ENCODE measurements around the gene CXADR. TPM values are rescaled to one million over a fixed set of nuclear protein-coding genes. Genes with fewer than 3 reads are reported as not detected.

Gene CXADR
- total RNA-seq, 1 donor from 2014 or later, result 24.5 TPM

- DNase-seq, result no peak
- Histone ChIP-seq H3K27me3 (ENCODE audit: low read depth) (no peaks in the 10 kb centered on the region), H3K36me3 (no peaks in the 10 kb centered on the region), H3K9me3 (replicated peaks) (no peaks in the 10 kb centered on the region), H3K4me1 (peaks cover 15% of the 10 kb centered on the region), H3K27ac (replicated peaks) (peak overlapping the region; percentile 25), H3K4me3 (no peak overlapping the region)
- no peak for TF ChIP-seq CTCF (IDR thresholded peaks at IDR 0.05; ENCODE audit: borderline replicate concordance)
- intact Hi-C loops (cut with micrococcal nuclease), result no loop called here
These were observed 35.4 kb downstream of the CXADR start for GRCh38 chr21:17548262-17548661.

GRCh38 chr21:17550671-17551308, 37.9 kb downstream of the CXADR start:
- TF ChIP-seq CTCF (IDR thresholded peaks at IDR 0.05; ENCODE audit: borderline replicate concordance), result no peak
- H3K4me3 ChIP-seq, result no peak overlapping the region
- H3K27ac ChIP-seq (replicated peaks), result no peak overlapping the region
- no peaks in the 10 kb centered on the region for H3K36me3 ChIP-seq
- no peaks in the 10 kb centered on the region for H3K9me3 ChIP-seq (replicated peaks)
- peaks cover 31% of the 10 kb centered on the region for H3K4me1 ChIP-seq
- no peak for DNase-seq
- intact Hi-C loops (cut with micrococcal nuclease), result no loop called here
- H3K27me3 ChIP-seq (ENCODE audit: low read depth), result no peaks in the 10 kb centered on the region

GRCh38 chr21:17552410-17552809, 39.6 kb downstream of the CXADR start:
- intact Hi-C loops (cut with micrococcal nuclease), result no loop called here
- peaks cover 24% of the 10 kb centered on the region for H3K4me1 ChIP-seq
- no peak overlapping the region for H3K27ac ChIP-seq (replicated peaks)
- no peak overlapping the region for H3K4me3 ChIP-seq
- H3K9me3 ChIP-seq (replicated peaks), result no peaks in the 10 kb centered on the region
- TF ChIP-seq CTCF (IDR thresholded peaks at IDR 0.05; ENCODE audit: borderline replicate concordance), result no peak
- DNase-seq, result no peak
- no peaks in the 10 kb centered on the region for H3K27me3 ChIP-seq (ENCODE audit: low read depth)
- H3K36me3 ChIP-seq, result no peaks in the 10 kb centered on the region

GRCh38 chr21:17554120-17554519, 41.3 kb downstream of the CXADR start:
- no peak for DNase-seq
- H3K4me1 ChIP-seq, result peaks cover 17% of the 10 kb centered on the region
- H3K27ac ChIP-seq (replicated peaks), result no peak overlapping the region
- H3K9me3 ChIP-seq (replicated peaks), result no peaks in the 10 kb centered on the region
- no peak for TF ChIP-seq CTCF (IDR thresholded peaks at IDR 0.05; ENCODE audit: borderline replicate concordance)
- no peak overlapping the region for H3K4me3 ChIP-seq
- no peaks in the 10 kb centered on the region for H3K36me3 ChIP-seq
- intact Hi-C loops (cut with micrococcal nuclease), result no loop called here
- no peaks in the 10 kb centered on the region for H3K27me3 ChIP-seq (ENCODE audit: low read depth)

- TF ChIP-seq CTCF (IDR thresholded peaks at IDR 0.05; ENCODE audit: borderline replicate concordance), result peak; percentile 27
- Histone ChIP-seq H3K9me3 (replicated peaks) (no peaks in the 10 kb centered on the region), H3K27me3 (ENCODE audit: low read depth) (no peaks in the 10 kb centered on the region), H3K4me1 (peaks cover 17% of the 10 kb centered on the region), H3K27ac (replicated peaks) (no peak overlapping the region), H3K36me3 (no peaks in the 10 kb centered on the region), H3K4me3 (no peak overlapping the region)
- DNase-seq, result no peak
- intact Hi-C loops (cut with micrococcal nuclease), result no loop called here
These were observed 42.0 kb downstream of the CXADR start for GRCh38 chr21:17554679-17555465.
